ENCODE data around the gene PCID2. TPM values are rescaled to one million over a fixed set of nuclear protein-coding genes. Genes with fewer than 3 reads are reported as not detected.

PCID2 gene
- total and polyA plus RNA-seq, 2 experiments from 2014 or later = 79.6 to 107 TPM

DNA sequence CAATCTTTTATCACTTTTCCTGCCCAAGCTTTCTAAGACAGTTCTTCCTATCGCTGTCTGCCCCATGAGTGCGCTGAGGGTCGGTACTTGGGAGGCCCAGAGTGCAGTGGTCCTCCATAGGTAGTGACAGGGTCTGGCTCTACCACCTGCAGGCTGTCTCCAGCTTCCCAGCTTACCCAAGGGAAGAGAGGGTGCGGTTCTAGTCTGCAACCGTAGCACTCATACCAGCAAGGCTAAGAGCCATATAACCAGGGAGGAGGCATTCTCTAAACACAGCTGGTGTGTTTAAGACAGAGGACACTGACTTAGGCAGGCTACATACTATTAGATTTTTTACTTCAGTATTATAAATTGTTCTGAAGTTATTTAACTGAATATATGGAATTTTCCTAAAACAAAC is 41.8 kb downstream of the PCID2 start:
- Histone ChIP-seq H3K4me3 (no peak overlapping the region), H2AFZ (no peak overlapping the region), H3K4me2 (no peak overlapping the region), H4K20me1 (replicated peaks; ENCODE audit: insufficient read depth) (no peaks in the 10 kb centered on the region; the same call in 1 of the 2 replicates), H3K9me2 (ENCODE audit: insufficient read depth) (no peaks in the 10 kb centered on the region), H3K4me1 (ENCODE audit: insufficient read depth) (no peaks in the 10 kb centered on the region), H3K27ac (ENCODE audit: low read depth) (no peak overlapping the region), H3K36me3 (ENCODE audit: insufficient read depth) (no peaks in the 10 kb centered on the region), H3K27me3 (ENCODE audit: insufficient read depth) (no peaks in the 10 kb centered on the region), H3K79me2 (replicated peaks; ENCODE audit: insufficient read depth) (no peaks in the 10 kb centered on the region), H3F3A (replicated peaks; ENCODE audit: low read depth) (no peaks in the 10 kb centered on the region)
- H3K4me1 Mint-ChIP-seq = peaks cover 10% of the 10 kb centered on the region
- peaks cover 9% of the 10 kb centered on the region for H3K27me3 Mint-ChIP-seq (ENCODE audit: insufficient read depth, low read depth, poor library complexity)
- no peak overlapping the region for H3K27ac Mint-ChIP-seq
- DNase-seq (ENCODE audit: low spot score) (no peak), ATAC-seq (no peak)
- H3K9me3 Mint-ChIP-seq = no peaks in the 10 kb centered on the region
- peaks cover 21% of the 10 kb centered on the region for H3K36me3 Mint-ChIP-seq (ENCODE audit: low read depth)
- TF ChIP-seq, protein P1, sequence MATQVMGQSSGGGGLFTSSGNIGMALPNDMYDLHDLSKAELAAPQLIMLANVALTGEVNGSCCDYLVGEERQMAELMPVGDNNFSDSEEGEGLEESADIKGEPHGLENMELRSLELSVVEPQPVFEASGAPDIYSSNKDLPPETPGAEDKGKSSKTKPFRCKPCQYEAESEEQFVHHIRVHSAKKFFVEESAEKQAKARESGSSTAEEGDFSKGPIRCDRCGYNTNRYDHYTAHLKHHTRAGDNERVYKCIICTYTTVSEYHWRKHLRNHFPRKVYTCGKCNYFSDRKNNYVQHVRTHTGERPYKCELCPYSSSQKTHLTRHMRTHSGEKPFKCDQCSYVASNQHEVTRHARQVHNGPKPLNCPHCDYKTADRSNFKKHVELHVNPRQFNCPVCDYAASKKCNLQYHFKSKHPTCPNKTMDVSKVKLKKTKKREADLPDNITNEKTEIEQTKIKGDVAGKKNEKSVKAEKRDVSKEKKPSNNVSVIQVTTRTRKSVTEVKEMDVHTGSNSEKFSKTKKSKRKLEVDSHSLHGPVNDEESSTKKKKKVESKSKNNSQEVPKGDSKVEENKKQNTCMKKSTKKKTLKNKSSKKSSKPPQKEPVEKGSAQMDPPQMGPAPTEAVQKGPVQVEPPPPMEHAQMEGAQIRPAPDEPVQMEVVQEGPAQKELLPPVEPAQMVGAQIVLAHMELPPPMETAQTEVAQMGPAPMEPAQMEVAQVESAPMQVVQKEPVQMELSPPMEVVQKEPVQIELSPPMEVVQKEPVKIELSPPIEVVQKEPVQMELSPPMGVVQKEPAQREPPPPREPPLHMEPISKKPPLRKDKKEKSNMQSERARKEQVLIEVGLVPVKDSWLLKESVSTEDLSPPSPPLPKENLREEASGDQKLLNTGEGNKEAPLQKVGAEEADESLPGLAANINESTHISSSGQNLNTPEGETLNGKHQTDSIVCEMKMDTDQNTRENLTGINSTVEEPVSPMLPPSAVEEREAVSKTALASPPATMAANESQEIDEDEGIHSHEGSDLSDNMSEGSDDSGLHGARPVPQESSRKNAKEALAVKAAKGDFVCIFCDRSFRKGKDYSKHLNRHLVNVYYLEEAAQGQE (IDR thresholded peaks at IDR 0.05; ENCODE audit: unreplicated experiment) = no peak
- H3K4me3 Mint-ChIP-seq = no peak overlapping the region

DNA sequence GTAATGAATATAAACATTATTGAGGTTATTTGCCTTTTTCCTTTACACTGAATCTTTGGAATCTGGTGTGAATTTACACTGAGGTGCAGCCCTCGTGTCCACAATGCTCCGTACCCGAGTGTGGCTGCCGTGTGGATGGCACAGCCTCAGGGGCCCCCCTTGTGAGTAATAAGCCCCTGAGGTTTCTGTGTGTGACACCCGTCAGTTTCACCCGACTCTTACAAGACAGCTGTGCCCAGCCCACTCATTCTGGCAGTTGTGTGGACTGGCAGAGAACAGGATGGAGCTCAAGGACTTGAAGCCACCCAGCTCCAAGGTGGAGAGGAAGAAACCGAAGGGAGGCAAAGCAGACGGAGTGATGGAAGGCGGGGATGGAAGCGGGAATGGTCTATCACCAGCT is 42.2 kb downstream of the PCID2 start:
- Histone ChIP-seq H4K20me1 (replicated peaks; ENCODE audit: insufficient read depth) (no peaks in the 10 kb centered on the region; the same call in 1 of the 2 replicates), H3K4me3 (no peak overlapping the region), H3K9me2 (ENCODE audit: insufficient read depth) (no peaks in the 10 kb centered on the region), H3K27ac (ENCODE audit: low read depth) (no peak overlapping the region; the same call in 1 of the 2 replicates), H3K36me3 (ENCODE audit: insufficient read depth) (no peaks in the 10 kb centered on the region), H3K79me2 (replicated peaks; ENCODE audit: insufficient read depth) (no peaks in the 10 kb centered on the region), H3F3A (replicated peaks; ENCODE audit: low read depth) (no peaks in the 10 kb centered on the region), H3K4me1 (ENCODE audit: insufficient read depth) (no peaks in the 10 kb centered on the region), H3K4me2 (no peak overlapping the region), H3K27me3 (ENCODE audit: insufficient read depth) (no peaks in the 10 kb centered on the region), H2AFZ (no peak overlapping the region)
- Mint-ChIP-seq H3K27me3 (ENCODE audit: insufficient read depth, low read depth, poor library complexity) (peaks cover 6% of the 10 kb centered on the region), H3K9me3 (no peaks in the 10 kb centered on the region), H3K4me1 (peaks cover 11% of the 10 kb centered on the region), H3K27ac (no peak overlapping the region), H3K4me3 (no peak overlapping the region), H3K36me3 (ENCODE audit: low read depth) (peaks cover 17% of the 10 kb centered on the region)
- DNase-seq (ENCODE audit: low spot score) (no peak), ATAC-seq (no peak)
- TF ChIP-seq EZH2 (IDR thresholded peaks at IDR 0.05; ENCODE audit: low read depth, unreplicated experiment) = no peak
- TF ChIP-seq, protein P2, sequence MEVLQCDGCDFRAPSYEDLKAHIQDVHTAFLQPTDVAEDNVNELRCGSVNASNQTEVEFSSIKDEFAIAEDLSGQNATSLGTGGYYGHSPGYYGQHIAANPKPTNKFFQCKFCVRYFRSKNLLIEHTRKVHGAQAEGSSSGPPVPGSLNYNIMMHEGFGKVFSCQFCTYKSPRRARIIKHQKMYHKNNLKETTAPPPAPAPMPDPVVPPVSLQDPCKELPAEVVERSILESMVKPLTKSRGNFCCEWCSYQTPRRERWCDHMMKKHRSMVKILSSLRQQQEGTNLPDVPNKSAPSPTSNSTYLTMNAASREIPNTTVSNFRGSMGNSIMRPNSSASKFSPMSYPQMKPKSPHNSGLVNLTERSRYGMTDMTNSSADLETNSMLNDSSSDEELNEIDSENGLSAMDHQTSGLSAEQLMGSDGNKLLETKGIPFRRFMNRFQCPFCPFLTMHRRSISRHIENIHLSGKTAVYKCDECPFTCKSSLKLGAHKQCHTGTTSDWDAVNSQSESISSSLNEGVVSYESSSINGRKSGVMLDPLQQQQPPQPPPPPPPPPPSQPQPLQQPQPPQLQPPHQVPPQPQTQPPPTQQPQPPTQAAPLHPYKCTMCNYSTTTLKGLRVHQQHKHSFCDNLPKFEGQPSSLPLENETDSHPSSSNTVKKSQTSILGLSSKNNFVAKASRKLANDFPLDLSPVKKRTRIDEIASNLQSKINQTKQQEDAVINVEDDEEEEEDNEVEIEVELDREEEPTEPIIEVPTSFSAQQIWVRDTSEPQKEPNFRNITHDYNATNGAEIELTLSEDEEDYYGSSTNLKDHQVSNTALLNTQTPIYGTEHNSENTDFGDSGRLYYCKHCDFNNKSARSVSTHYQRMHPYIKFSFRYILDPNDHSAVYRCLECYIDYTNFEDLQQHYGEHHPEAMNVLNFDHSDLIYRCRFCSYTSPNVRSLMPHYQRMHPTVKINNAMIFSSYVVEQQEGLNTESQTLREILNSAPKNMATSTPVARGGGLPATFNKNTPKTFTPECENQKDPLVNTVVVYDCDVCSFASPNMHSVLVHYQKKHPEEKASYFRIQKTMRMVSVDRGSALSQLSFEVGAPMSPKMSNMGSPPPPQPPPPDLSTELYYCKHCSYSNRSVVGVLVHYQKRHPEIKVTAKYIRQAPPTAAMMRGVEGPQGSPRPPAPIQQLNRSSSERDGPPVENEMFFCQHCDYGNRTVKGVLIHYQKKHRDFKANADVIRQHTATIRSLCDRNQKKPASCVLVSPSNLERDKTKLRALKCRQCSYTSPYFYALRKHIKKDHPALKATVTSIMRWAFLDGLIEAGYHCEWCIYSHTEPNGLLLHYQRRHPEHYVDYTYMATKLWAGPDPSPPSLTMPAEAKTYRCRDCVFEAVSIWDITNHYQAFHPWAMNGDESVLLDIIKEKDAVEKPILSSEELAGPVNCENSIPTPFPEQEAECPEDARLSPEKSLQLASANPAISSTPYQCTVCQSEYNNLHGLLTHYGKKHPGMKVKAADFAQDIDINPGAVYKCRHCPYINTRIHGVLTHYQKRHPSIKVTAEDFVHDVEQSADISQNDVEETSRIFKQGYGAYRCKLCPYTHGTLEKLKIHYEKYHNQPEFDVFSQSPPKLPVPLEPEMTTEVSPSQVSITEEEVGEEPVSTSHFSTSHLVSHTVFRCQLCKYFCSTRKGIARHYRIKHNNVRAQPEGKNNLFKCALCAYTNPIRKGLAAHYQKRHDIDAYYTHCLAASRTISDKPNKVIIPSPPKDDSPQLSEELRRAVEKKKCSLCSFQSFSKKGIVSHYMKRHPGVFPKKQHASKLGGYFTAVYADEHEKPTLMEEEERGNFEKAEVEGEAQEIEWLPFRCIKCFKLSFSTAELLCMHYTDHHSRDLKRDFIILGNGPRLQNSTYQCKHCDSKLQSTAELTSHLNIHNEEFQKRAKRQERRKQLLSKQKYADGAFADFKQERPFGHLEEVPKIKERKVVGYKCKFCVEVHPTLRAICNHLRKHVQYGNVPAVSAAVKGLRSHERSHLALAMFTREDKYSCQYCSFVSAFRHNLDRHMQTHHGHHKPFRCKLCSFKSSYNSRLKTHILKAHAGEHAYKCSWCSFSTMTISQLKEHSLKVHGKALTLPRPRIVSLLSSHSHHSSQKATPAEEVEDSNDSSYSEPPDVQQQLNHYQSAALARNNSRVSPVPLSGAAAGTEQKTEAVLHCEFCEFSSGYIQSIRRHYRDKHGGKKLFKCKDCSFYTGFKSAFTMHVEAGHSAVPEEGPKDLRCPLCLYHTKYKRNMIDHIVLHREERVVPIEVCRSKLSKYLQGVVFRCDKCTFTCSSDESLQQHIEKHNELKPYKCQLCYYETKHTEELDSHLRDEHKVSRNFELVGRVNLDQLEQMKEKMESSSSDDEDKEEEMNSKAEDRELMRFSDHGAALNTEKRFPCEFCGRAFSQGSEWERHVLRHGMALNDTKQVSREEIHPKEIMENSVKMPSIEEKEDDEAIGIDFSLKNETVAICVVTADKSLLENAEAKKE (CRISPR knock-in tag; IDR thresholded peaks at IDR 0.05) = no peak
- TF ChIP-seq POLR2AphosphoS5 (IDR thresholded peaks at IDR 0.05; ENCODE audit: low read depth) = no peak
- TF ChIP-seq EZH2phosphoT487 (IDR thresholded peaks at IDR 0.05; ENCODE audit: unreplicated experiment) = no peak
- TF ChIP-seq, protein P1 (IDR thresholded peaks at IDR 0.05; ENCODE audit: unreplicated experiment) = no peak
- TF ChIP-seq, protein P3, sequence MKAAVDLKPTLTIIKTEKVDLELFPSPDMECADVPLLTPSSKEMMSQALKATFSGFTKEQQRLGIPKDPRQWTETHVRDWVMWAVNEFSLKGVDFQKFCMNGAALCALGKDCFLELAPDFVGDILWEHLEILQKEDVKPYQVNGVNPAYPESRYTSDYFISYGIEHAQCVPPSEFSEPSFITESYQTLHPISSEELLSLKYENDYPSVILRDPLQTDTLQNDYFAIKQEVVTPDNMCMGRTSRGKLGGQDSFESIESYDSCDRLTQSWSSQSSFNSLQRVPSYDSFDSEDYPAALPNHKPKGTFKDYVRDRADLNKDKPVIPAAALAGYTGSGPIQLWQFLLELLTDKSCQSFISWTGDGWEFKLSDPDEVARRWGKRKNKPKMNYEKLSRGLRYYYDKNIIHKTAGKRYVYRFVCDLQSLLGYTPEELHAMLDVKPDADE (IDR thresholded peaks at IDR 0.05) = no peak
- TF ChIP-seq CREB1 (CRISPR knock-in tag; IDR thresholded peaks at IDR 0.05; ENCODE audit: low read depth) = no peak
